ENCODE results near the gene TSPAN3. TPM values are rescaled to one million over a fixed set of nuclear protein-coding genes. Genes with fewer than 3 reads are reported as not detected.

The TSPAN3 gene
- total RNA-seq, 1 experiment from 2014 or later = 84.9 TPM

DNA sequence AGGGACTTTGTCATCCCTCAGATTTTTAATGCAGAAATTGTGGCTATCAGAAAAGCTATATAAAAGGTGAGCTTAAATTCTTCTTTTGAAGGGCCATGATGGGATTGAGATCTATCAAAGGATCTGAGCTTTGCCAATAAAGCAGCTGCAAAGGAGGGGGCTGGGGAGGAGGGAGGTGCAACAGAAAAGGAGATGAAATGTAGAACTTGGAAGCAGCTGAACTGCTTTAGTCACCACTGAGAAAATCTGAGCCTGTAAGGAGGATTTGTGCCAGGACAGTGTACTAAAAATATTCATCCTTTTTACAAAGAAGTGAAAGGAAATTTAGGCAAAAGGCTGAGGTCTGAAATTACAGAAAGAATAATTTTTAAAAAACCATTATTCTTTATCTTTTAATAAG is 10.4 kb downstream of the TSPAN3 start:
- CTCF ChIA-PET = interaction anchor here (1.0 to 2.6 kb wide), 7 partner anchors 9 to 572 kb away, joined by 3 to 12 read pairs (median 4); partner anchors contain the start of gene LINGO1
- Mint-ChIP-seq H3K36me3 (no peaks in the 10 kb centered on the region), H3K9me3 (no peaks in the 10 kb centered on the region), H3K27me3 (ENCODE audit: low read depth) (no peaks in the 10 kb centered on the region), H3K4me1 (peaks cover 60% of the 10 kb centered on the region), H3K4me3 (no peak overlapping the region), H3K27ac (no peak overlapping the region)
- POLR2A ChIA-PET = interaction anchor here (0.6 to 1.0 kb wide), 2 partner anchors 10 to 404 kb away, joined by 3 read pairs; partner anchors contain the start of gene TSPAN3
- no peak for TF ChIP-seq RORB (CRISPR knock-in tag; IDR thresholded peaks at IDR 0.05)
- TF ChIP-seq PRRX2 (CRISPR knock-in tag; IDR thresholded peaks at IDR 0.05) = no peak
- TF ChIP-seq FOXJ3 (CRISPR knock-in tag; IDR thresholded peaks at IDR 0.05; ENCODE audit: borderline replicate concordance) = no peak
- TF ChIP-seq NR1H2 (CRISPR knock-in tag; IDR thresholded peaks at IDR 0.05) = no peak
- no peak for TF ChIP-seq ZNF396 (CRISPR knock-in tag; IDR thresholded peaks at IDR 0.05; ENCODE audit: borderline replicate concordance)
- TF ChIP-seq ETV6 (CRISPR knock-in tag; IDR thresholded peaks at IDR 0.05) = no peak
- TF ChIP-seq, protein P1, sequence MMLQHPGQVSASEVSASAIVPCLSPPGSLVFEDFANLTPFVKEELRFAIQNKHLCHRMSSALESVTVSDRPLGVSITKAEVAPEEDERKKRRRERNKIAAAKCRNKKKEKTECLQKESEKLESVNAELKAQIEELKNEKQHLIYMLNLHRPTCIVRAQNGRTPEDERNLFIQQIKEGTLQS (CRISPR knock-in tag; conservative IDR thresholded peaks at IDR 0.05) = no peak
- TF ChIP-seq EMX1 (CRISPR knock-in tag; IDR thresholded peaks at IDR 0.05) = no peak
- TF ChIP-seq, protein P2, sequence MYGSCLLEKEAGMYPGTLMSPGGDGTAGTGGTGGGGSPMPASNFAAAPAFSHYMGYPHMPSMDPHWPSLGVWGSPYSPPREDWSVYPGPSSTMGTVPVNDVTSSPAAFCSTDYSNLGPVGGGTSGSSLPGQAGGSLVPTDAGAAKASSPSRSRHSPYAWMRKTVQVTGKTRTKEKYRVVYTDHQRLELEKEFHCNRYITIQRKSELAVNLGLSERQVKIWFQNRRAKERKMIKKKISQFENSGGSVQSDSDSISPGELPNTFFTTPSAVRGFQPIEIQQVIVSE (CRISPR knock-in tag; IDR thresholded peaks at IDR 0.05; ENCODE audit: borderline replicate concordance) = no peak
- TF ChIP-seq CBFB (CRISPR knock-in tag; IDR thresholded peaks at IDR 0.05; ENCODE audit: low read depth) = no peak
- TF ChIP-seq, protein P3, sequence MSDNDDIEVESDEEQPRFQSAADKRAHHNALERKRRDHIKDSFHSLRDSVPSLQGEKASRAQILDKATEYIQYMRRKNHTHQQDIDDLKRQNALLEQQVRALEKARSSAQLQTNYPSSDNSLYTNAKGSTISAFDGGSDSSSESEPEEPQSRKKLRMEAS (CRISPR knock-in tag; IDR thresholded peaks at IDR 0.05) = no peak
- TF ChIP-seq, protein P4, sequence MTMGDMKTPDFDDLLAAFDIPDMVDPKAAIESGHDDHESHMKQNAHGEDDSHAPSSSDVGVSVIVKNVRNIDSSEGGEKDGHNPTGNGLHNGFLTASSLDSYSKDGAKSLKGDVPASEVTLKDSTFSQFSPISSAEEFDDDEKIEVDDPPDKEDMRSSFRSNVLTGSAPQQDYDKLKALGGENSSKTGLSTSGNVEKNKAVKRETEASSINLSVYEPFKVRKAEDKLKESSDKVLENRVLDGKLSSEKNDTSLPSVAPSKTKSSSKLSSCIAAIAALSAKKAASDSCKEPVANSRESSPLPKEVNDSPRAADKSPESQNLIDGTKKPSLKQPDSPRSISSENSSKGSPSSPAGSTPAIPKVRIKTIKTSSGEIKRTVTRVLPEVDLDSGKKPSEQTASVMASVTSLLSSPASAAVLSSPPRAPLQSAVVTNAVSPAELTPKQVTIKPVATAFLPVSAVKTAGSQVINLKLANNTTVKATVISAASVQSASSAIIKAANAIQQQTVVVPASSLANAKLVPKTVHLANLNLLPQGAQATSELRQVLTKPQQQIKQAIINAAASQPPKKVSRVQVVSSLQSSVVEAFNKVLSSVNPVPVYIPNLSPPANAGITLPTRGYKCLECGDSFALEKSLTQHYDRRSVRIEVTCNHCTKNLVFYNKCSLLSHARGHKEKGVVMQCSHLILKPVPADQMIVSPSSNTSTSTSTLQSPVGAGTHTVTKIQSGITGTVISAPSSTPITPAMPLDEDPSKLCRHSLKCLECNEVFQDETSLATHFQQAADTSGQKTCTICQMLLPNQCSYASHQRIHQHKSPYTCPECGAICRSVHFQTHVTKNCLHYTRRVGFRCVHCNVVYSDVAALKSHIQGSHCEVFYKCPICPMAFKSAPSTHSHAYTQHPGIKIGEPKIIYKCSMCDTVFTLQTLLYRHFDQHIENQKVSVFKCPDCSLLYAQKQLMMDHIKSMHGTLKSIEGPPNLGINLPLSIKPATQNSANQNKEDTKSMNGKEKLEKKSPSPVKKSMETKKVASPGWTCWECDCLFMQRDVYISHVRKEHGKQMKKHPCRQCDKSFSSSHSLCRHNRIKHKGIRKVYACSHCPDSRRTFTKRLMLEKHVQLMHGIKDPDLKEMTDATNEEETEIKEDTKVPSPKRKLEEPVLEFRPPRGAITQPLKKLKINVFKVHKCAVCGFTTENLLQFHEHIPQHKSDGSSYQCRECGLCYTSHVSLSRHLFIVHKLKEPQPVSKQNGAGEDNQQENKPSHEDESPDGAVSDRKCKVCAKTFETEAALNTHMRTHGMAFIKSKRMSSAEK (CRISPR knock-in tag; IDR thresholded peaks at IDR 0.05; ENCODE audit: borderline replicate concordance) = no peak
- TF ChIP-seq, protein P5, sequence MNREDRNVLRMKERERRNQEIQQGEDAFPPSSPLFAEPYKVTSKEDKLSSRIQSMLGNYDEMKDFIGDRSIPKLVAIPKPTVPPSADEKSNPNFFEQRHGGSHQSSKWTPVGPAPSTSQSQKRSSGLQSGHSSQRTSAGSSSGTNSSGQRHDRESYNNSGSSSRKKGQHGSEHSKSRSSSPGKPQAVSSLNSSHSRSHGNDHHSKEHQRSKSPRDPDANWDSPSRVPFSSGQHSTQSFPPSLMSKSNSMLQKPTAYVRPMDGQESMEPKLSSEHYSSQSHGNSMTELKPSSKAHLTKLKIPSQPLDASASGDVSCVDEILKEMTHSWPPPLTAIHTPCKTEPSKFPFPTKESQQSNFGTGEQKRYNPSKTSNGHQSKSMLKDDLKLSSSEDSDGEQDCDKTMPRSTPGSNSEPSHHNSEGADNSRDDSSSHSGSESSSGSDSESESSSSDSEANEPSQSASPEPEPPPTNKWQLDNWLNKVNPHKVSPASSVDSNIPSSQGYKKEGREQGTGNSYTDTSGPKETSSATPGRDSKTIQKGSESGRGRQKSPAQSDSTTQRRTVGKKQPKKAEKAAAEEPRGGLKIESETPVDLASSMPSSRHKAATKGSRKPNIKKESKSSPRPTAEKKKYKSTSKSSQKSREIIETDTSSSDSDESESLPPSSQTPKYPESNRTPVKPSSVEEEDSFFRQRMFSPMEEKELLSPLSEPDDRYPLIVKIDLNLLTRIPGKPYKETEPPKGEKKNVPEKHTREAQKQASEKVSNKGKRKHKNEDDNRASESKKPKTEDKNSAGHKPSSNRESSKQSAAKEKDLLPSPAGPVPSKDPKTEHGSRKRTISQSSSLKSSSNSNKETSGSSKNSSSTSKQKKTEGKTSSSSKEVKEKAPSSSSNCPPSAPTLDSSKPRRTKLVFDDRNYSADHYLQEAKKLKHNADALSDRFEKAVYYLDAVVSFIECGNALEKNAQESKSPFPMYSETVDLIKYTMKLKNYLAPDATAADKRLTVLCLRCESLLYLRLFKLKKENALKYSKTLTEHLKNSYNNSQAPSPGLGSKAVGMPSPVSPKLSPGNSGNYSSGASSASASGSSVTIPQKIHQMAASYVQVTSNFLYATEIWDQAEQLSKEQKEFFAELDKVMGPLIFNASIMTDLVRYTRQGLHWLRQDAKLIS (CRISPR knock-in tag; IDR thresholded peaks at IDR 0.05; ENCODE audit: borderline replicate concordance) = no peak
- TF ChIP-seq, protein P6, sequence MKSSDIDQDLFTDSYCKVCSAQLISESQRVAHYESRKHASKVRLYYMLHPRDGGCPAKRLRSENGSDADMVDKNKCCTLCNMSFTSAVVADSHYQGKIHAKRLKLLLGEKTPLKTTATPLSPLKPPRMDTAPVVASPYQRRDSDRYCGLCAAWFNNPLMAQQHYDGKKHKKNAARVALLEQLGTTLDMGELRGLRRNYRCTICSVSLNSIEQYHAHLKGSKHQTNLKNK (CRISPR knock-in tag; IDR thresholded peaks at IDR 0.05) = no peak
- no peak for TF ChIP-seq ZNF317 (CRISPR knock-in tag; IDR thresholded peaks at IDR 0.05; ENCODE audit: borderline replicate concordance, low read depth)
- no peak for TF ChIP-seq GTF2I (CRISPR knock-in tag; conservative IDR thresholded peaks at IDR 0.05)
- TF ChIP-seq ZNF219 (CRISPR knock-in tag; IDR thresholded peaks at IDR 0.05; ENCODE audit: borderline replicate concordance) = no peak
- TF ChIP-seq NR2C2 (CRISPR knock-in tag; IDR thresholded peaks at IDR 0.05) = no peak
- TF ChIP-seq, protein P7, sequence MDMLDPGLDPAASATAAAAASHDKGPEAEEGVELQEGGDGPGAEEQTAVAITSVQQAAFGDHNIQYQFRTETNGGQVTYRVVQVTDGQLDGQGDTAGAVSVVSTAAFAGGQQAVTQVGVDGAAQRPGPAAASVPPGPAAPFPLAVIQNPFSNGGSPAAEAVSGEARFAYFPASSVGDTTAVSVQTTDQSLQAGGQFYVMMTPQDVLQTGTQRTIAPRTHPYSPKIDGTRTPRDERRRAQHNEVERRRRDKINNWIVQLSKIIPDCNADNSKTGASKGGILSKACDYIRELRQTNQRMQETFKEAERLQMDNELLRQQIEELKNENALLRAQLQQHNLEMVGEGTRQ (CRISPR knock-in tag; IDR thresholded peaks at IDR 0.05) = no peak
- no peak for DNase-seq (ENCODE audit: low spot score)
- ATAC-seq = no peak

All from WTC11 (cell line).